Psoas muscle (tissue), 8 donors: ENCODE results near the gene CTAGE1. TPM values are rescaled to one million over a fixed set of nuclear protein-coding genes. Genes with fewer than 3 reads are reported as not detected.
A peak's percentile ranks its signal among the peaks of the same experiment; 100 is the strongest.

Experiments
- ATAC-seq, 4 donors: fragments of 200-7000 bp; cut with Tn5 transposase; one replicate each; pipeline ENCODE4 v1.9.1; 2020; ENCODE audit warnings: moderate library complexity in 3 of 4, mild to moderate bottlenecking in 2 of 4
- DNase-seq, 2 donors: peaks; one replicate each; pipeline ENCODE4 v3.0.0-alpha.2; 2020
- H3K27ac ChIP-seq: fragments of 200-600 bp; one replicate; pipeline ENCODE4 v1.8.0; 2022
- H3K27me3 ChIP-seq, 3 donors: fragments of 200-600 bp in 1 of 3; one replicate each; pipeline versions ENCODE4 v1.6.1 to v1.8.0; 2013 to 2022; ENCODE audit warnings: low read length in 2 of 3, mild to moderate bottlenecking in 2 of 3, moderate library complexity in 1 of 3; ENCODE audit not compliant: insufficient read depth in 3 of 3
- H3K36me3 ChIP-seq, 2 donors: fragments of 200-600 bp in 1 of 2; one replicate each; pipeline versions ENCODE4 v1.6.1 to v1.8.0; 2013 to 2022; ENCODE audit warnings: low read depth in 1 of 2, mild to moderate bottlenecking in 1 of 2, moderate library complexity in 1 of 2; ENCODE audit not compliant: insufficient read depth in 1 of 2
- H3K4me1 ChIP-seq: fragments of 200-600 bp; one replicate; pipeline ENCODE4 v1.8.0; 2022
- H3K4me3 ChIP-seq: fragments of 200-600 bp; one replicate; pipeline ENCODE4 v1.8.0; 2022; ENCODE audit warnings: mild to moderate bottlenecking
- H3K9me3 ChIP-seq: fragments of 200-600 bp; one replicate; pipeline ENCODE4 v1.8.0; 2022
- CTCF ChIP-seq: fragments of 200-600 bp; IDR thresholded peaks from one replicate; pipeline ENCODE4 v1.8.0; 2022; ENCODE audit warnings: antibody characterized with exemption
- WGBS, 3 donors: extraction: QIAGEN DNeasy Blood & Tissue Kit; methylation state at CpG; one replicate each; pipeline versions ENCODE4 v1.1.6 to v1.1.7; 2013; 5-methylcytosine and 5-hydroxymethylcytosine counted together
- intact Hi-C, 2 donors: fragments of 100-400 bp; cut with DNase I; formaldehyde crosslinking; loops; one replicate each; pipeline versions ENCODE4 v1.11.0 to v1.14.2; 2022
- polyA plus RNA-seq, 3 donors: library from polyadenylated mRNA; stranded (reverse); fragments of 200-250 nt; gene quantifications; one replicate each; pipeline ENCODE4 v1.2.3, GENCODE V29; 2013
- total RNA-seq, 4 donors: library from RNA; stranded (reverse); fragmentation: NEBNext Ultra II Directional in 2 of 4; extraction: Animal tissue kit (Norgen Biotek cat#: 25700) in 2 of 4; gene quantifications; one replicate each; pipeline versions ENCODE4 v1.2.1 to v1.2.4, GENCODE V29; 2021 to 2023
- donor health status: healthy with polysubstance abuse.
- donor health status: DM: no; HTN: no; CAD: no; lungs with moderate emphysema.
- donor health status: Bipolar disorder and iron deficiency.
- donor health status: healthy.
- donor health status: DM: yes; HTN: yes; CAD: no.
- donor health status: DM: no; HTN: no; CAD: no.
- donor health status: DM: no; HTN: no; CAD: no.
- donor health status: DM: yes; HTN: yes; CAD: no.

Gene CTAGE1
- total and polyA plus RNA-seq, 7 donors, result not detected

DNA sequence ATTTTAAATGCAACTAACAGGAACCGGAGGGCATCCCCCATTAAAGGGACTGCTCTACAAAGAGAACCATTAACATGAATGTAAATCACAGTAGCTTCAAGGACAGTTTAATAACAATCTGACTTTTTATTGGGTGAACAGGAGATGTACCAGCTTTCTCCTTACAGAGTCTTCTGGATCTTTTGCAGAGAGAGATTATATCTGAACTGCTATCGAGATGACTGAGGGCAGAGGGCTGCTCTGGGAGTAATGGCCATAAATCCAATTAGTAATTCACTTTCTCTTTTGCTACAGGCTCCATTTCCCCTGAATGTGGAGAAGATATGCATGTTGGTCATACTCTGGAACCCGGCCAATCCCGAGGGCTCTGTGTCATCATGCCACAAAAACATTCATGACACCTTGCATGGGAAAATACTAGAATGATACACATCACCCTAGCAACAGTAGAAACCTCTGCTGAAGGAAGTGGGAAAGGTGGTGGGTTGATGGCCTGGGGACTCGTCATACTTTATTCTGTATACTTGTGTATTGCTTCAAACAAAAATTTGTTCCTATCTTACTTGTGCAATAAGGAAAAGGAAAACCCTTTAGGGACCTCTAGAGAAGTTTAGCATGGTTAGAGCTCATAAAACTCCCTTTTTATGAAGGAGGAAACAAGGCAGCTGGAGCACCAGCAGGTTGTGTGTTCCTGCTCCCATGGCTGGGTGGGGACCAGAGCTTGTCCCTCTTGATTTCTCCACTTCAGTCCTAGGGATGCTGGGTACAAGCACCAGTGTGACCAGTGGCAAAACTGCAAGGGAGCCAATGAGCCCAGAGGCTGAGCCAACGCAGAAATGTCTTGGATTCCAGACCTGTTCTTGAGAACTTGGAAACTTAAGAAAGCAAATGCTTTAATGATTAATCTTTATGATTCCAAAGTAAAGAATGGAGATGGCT lies 26.0 kb downstream of the CTAGE1 start:
- Histone ChIP-seq H3K9me3 (no peaks in the 10 kb centered on the region), H3K27ac (no peak overlapping the region), H3K4me3 (no peak overlapping the region), H3K36me3 (no peaks in the 10 kb centered on the region), H3K27me3 (no peaks in the 10 kb centered on the region), H3K4me1 (no peaks in the 10 kb centered on the region)
- WGBS, 3 donors, result 49 to 64% (median 56%) methylated on average over 6 of the region's 6 CpGs
- TF ChIP-seq CTCF, result no peak
- intact Hi-C loops, result no loop called here
- DNase-seq (peak in 1 of 2 donors; percentile 26), ATAC-seq (no peak)

DNA sequence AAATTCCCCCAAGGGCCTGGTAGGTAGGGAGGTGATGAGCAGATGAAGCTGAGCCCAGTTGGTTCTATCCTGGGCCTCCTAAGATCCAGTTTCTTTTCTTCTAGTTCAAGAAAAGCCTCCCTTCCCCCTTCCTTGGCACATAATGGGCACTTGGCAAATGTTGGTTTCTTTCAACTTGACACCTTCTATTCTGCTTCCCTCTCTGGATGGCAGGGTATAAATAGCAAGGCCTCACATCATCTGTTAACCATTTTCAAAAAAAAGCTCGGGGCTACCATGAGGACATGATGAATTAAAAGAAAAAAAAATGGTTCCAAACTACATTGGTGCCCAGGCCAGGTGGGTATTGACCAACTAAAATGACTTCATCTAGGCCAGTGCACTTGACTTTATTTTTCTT lies 29.9 kb downstream of the CTAGE1 start:
- Histone ChIP-seq H3K4me3 (no peak overlapping the region), H3K27me3 (no peaks in the 10 kb centered on the region), H3K27ac (no peak overlapping the region), H3K4me1 (no peaks in the 10 kb centered on the region), H3K9me3 (no peaks in the 10 kb centered on the region), H3K36me3 (no peaks in the 10 kb centered on the region)
- ATAC-seq (no peak), DNase-seq (no peak)
- 39 to 50% (median 48%) methylated on average over 1 of the region's 1 CpG for WGBS, 3 donors
- intact Hi-C loops, result no loop called here
- no peak for TF ChIP-seq CTCF

GRCh38 chr18:22387364-22387763 lies 30.4 kb downstream of the CTAGE1 start:
- H3K4me3 ChIP-seq, result no peak overlapping the region
- H3K9me3 ChIP-seq, result no peaks in the 10 kb centered on the region
- H3K27me3 ChIP-seq, result no peaks in the 10 kb centered on the region
- ATAC-seq (no peak), DNase-seq (no peak)
- TF ChIP-seq CTCF, result no peak
- H3K4me1 ChIP-seq, result no peaks in the 10 kb centered on the region
- H3K36me3 ChIP-seq, result no peaks in the 10 kb centered on the region
- intact Hi-C loops, result no loop called here
- H3K27ac ChIP-seq, result no peak overlapping the region
- WGBS, 3 donors, result 45 to 57% (median 55%) methylated on average over 5 of the region's 5 CpGs

DNA sequence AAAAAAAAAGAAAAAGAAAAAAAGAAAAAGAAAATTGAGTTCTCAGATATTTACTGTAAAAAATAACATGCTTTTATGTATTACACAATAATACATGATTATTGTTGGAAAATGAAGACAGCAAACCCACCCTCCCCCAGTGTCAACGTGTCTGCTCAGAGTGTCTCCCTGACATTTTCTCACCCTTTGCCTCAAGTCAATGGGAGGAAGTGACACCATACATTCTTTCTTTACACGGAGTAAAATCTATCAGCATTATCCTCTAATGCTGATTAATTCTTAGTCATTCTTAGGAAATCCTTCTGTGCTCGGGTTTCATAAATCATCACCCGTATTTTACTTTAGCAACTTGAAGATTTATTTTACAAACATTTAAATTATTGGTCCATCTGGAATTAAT lies 32.0 kb downstream of the CTAGE1 start:
- no peak overlapping the region for H3K27ac ChIP-seq
- no peak for ATAC-seq
- no peaks in the 10 kb centered on the region for H3K4me1 ChIP-seq
- 41 to 49% (median 44%) methylated on average over 4 of the region's 4 CpGs for WGBS, 3 donors
- TF ChIP-seq CTCF, result no peak
- no peaks in the 10 kb centered on the region for H3K36me3 ChIP-seq
- H3K9me3 ChIP-seq, result no peaks in the 10 kb centered on the region
- intact Hi-C loops, result no loop called here
- H3K4me3 ChIP-seq, result no peak overlapping the region
- H3K27me3 ChIP-seq, result no peaks in the 10 kb centered on the region
- DNase-seq, result no peak
